Measurements from ENCODE around the gene PIM3.

DNA sequence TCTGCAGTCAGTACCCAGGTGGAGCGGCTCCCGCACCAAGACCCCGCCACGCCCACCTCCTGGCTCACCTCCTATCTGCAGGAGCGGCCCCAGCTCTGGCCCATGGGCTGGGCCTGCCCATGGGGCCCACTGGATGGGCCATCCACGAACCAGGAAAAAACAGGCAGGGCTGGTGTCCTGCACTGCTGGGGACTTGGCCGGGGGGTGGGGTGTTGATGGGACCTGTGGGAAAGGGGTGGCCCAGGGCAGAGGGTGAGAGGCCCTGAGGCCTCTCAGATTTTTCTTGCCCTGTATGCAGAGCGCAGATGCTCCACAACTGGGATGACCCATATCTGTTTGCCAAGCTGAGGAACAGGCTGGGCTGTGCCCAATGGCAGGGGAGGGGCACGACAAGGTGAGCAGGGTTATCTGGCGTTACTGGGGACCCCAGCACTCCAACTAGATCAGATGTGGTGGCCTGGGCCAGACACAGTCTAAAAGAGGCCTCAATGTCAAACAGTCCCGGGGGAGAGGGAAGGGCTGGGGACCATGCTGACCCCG is 2.7 kb upstream of the PIM3 start:
- TF ChIP-seq, protein P1, sequence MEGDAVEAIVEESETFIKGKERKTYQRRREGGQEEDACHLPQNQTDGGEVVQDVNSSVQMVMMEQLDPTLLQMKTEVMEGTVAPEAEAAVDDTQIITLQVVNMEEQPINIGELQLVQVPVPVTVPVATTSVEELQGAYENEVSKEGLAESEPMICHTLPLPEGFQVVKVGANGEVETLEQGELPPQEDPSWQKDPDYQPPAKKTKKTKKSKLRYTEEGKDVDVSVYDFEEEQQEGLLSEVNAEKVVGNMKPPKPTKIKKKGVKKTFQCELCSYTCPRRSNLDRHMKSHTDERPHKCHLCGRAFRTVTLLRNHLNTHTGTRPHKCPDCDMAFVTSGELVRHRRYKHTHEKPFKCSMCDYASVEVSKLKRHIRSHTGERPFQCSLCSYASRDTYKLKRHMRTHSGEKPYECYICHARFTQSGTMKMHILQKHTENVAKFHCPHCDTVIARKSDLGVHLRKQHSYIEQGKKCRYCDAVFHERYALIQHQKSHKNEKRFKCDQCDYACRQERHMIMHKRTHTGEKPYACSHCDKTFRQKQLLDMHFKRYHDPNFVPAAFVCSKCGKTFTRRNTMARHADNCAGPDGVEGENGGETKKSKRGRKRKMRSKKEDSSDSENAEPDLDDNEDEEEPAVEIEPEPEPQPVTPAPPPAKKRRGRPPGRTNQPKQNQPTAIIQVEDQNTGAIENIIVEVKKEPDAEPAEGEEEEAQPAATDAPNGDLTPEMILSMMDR (conservative IDR thresholded peaks at IDR 0.05), result no peak
- no peak for TF ChIP-seq EZH2 (IDR thresholded peaks at IDR 0.05; ENCODE audit: low read depth)

All from PC-9 (cell line).